GM21576 (cell line): ENCODE measurements around the gene LGALS16.
"Not testable (repeated sequence)": the region's sequence is repeated elsewhere in the genome, so short reads cannot be mapped to it uniquely, and the experiment has no call there.

Experiments
- ATAC-seq: cut with Tn5 transposase; IDR thresholded peaks from one replicate; pipeline ENCODE4 v1.9.1; 2021; ENCODE audit warnings: mild to moderate bottlenecking, moderate library complexity; ENCODE audit not compliant: unreplicated experiment

Gene LGALS16

GRCh38 chr19:39655613-39656012 is at the start of gene LGALS16:
LGALS16 (plus strand) TSS chr19:39655913; CDS start chr19:39655962, 49 bp downstream.
- no peak for ATAC-seq

- ATAC-seq, result no peak
Observed at GRCh38 chr19:39607021-39607420, 48.7 kb upstream of the LGALS16 start.

- no peak for ATAC-seq
Observed at GRCh38 chr19:39607561-39607960, 48.2 kb upstream of the LGALS16 start.

- ATAC-seq, result no peak
Observed at GRCh38 chr19:39613597-39613996, 42.1 kb upstream of the LGALS16 start.

- no peak for ATAC-seq
Observed at GRCh38 chr19:39617745-39618144, 38.0 kb upstream of the LGALS16 start.

- no peak for ATAC-seq
Observed at GRCh38 chr19:39623946-39624345, 31.8 kb upstream of the LGALS16 start.

- not testable (repeated sequence) for ATAC-seq
Observed at GRCh38 chr19:39627631-39628030, 28.1 kb upstream of the LGALS16 start.

- no peak for ATAC-seq
Observed at GRCh38 chr19:39631178-39631577, 24.5 kb upstream of the LGALS16 start.

GRCh38 chr19:39631626-39632025 is 24.1 kb upstream of the LGALS16 start:
- no peak for ATAC-seq

- ATAC-seq, result no peak
Observed at GRCh38 chr19:39637891-39638290, 17.8 kb upstream of the LGALS16 start.

- no peak for ATAC-seq
Observed at GRCh38 chr19:39641773-39642172, 13.9 kb upstream of the LGALS16 start.

- ATAC-seq, result no peak
Observed at GRCh38 chr19:39643591-39643990, 12.1 kb upstream of the LGALS16 start.

GRCh38 chr19:39645800-39646411 is 9.8 kb upstream of the LGALS16 start:
- ATAC-seq, result no peak

GRCh38 chr19:39647918-39648317 is 7.8 kb upstream of the LGALS16 start:
- ATAC-seq, result no peak

- no peak for ATAC-seq
Observed at GRCh38 chr19:39659791-39660190, 4.1 kb downstream of the LGALS16 start.

- ATAC-seq, result no peak
Observed at GRCh38 chr19:39660661-39661060, 4.9 kb downstream of the LGALS16 start.

GRCh38 chr19:39661565-39661964 is 5.9 kb downstream of the LGALS16 start:
- ATAC-seq, result no peak

- not testable (repeated sequence) for ATAC-seq
Observed at GRCh38 chr19:39669860-39670259, 14.1 kb downstream of the LGALS16 start.

- no peak for ATAC-seq
Observed at GRCh38 chr19:39670998-39671397, 15.3 kb downstream of the LGALS16 start.

GRCh38 chr19:39671739-39672363 is 16.1 kb downstream of the LGALS16 start:
- ATAC-seq, result no peak

GRCh38 chr19:39672473-39672872 is 16.8 kb downstream of the LGALS16 start:
- ATAC-seq, result no peak

GRCh38 chr19:39673862-39674261 is 18.1 kb downstream of the LGALS16 start:
- not testable (repeated sequence) for ATAC-seq

- ATAC-seq, result no peak
Observed at GRCh38 chr19:39676004-39676403, 20.3 kb downstream of the LGALS16 start.
